Liver (tissue), 9 donors: ENCODE measurements around the gene CHSY1. TPM values are rescaled to one million over a fixed set of nuclear protein-coding genes. Genes with fewer than 3 reads are reported as not detected.

ENCODE experiments used
- DNase-seq: peaks from one replicate; pipeline ENCODE4 v3.0.0-alpha.2; 2017; ENCODE audit warnings: low spot score
- H3K27ac ChIP-seq, 2 donors: one replicate each; pipeline ENCODE4 v1.7.0; 2013; ENCODE audit warnings: inconsistent platforms in 2 of 2, low read length in 2 of 2, control low read depth in 1 of 2, low read depth in 1 of 2, mild to moderate bottlenecking in 1 of 2
- H3K27me3 ChIP-seq, 4 donors: one replicate each; pipeline versions ENCODE4 v1.6.1 to v1.7.0; 2013; ENCODE audit warnings: low read length in 3 of 4, inconsistent platforms in 1 of 4, mild to moderate bottlenecking in 1 of 4, moderate library complexity in 1 of 4; ENCODE audit not compliant: control insufficient read depth in 4 of 4, insufficient read depth in 4 of 4
- H3K36me3 ChIP-seq, 4 donors: one replicate each; pipeline versions ENCODE4 v1.6.1 to v1.7.0; 2013; ENCODE audit warnings: low read length in 3 of 4, mild to moderate bottlenecking in 3 of 4, low read depth in 1 of 4, moderate library complexity in 1 of 4; ENCODE audit not compliant: control insufficient read depth in 4 of 4, insufficient read depth in 3 of 4
- H3K4me1 ChIP-seq, 4 donors: one replicate each; pipeline versions ENCODE4 v1.6.1 to v1.7.0; 2013; ENCODE audit warnings: low read length in 3 of 4, mild to moderate bottlenecking in 3 of 4, moderate library complexity in 1 of 4; ENCODE audit not compliant: control insufficient read depth in 4 of 4, insufficient read depth in 4 of 4
- H3K4me3 ChIP-seq, 3 donors: one replicate each; pipeline versions ENCODE4 v1.6.1 to v1.7.0; 2013; ENCODE audit warnings: low read length in 3 of 3, control low read depth in 1 of 3, low read depth in 1 of 3, mild to moderate bottlenecking in 1 of 3
- H3K9ac ChIP-seq, 2 donors: one replicate each; pipeline ENCODE4 v1.7.0; 2013; ENCODE audit warnings: low read length in 2 of 2, mild to moderate bottlenecking in 2 of 2, moderate library complexity in 2 of 2, control low read depth in 1 of 2, low read depth in 1 of 2
- H3K9me3 ChIP-seq, 4 donors: one replicate each; pipeline versions ENCODE4 v1.6.1 to v1.7.0; 2013; ENCODE audit warnings: low read length in 3 of 4; ENCODE audit not compliant: control insufficient read depth in 4 of 4
- ATF3 ChIP-seq: IDR thresholded peaks from 2 replicates; pipeline ENCODE4 v1.6.1; 2016; ENCODE audit warnings: antibody characterized with exemption
- CTCF ChIP-seq: fragments of 150-350 bp; IDR thresholded peaks from 2 replicates; pipeline ENCODE4 v1.5.1; 2017; ENCODE audit warnings: improper control_type of control experiment, low read depth, low read length; ENCODE audit not compliant: missing input control
- EGR1 ChIP-seq, 2 donors: IDR thresholded peaks; 2 replicates each; pipeline ENCODE4 v1.6.1; 2016 to 2018; ENCODE audit warnings: antibody characterized with exemption in 2 of 2, low read depth in 2 of 2
- FOXA1 ChIP-seq: IDR thresholded peaks from 2 replicates; pipeline ENCODE4 v1.6.1; 2016; ENCODE audit warnings: antibody characterized with exemption
- FOXA2 ChIP-seq: IDR thresholded peaks from 2 replicates; pipeline ENCODE4 v1.6.1; 2016; ENCODE audit warnings: antibody characterized with exemption
- GABPA ChIP-seq, 2 donors: IDR thresholded peaks in 1 of 2; conservative IDR thresholded peaks in 1 of 2; 2 replicates each; pipeline ENCODE4 v1.6.1; 2016; ENCODE audit warnings: antibody characterized with exemption in 2 of 2, mild to moderate bottlenecking in 1 of 2, moderate library complexity in 1 of 2
- HNF4A ChIP-seq, 2 donors: conservative IDR thresholded peaks; 2 replicates each; pipeline ENCODE4 v1.6.1; 2016; ENCODE audit warnings: antibody characterized with exemption in 2 of 2, mild to moderate bottlenecking in 2 of 2
- JUND ChIP-seq, 2 donors: IDR thresholded peaks; 2 replicates each; pipeline ENCODE4 v1.6.1; 2016; ENCODE audit warnings: antibody characterized with exemption in 2 of 2
- MAX ChIP-seq: IDR thresholded peaks from 2 replicates; pipeline ENCODE4 v1.6.1; 2016; ENCODE audit warnings: antibody characterized with exemption
- RAD21 ChIP-seq, 2 donors: IDR thresholded peaks; 2 replicates each; pipeline ENCODE4 v1.6.1; 2016; ENCODE audit warnings: antibody characterized with exemption in 2 of 2, mild to moderate bottlenecking in 2 of 2
- REST ChIP-seq: IDR thresholded peaks from 2 replicates; pipeline ENCODE4 v1.6.1; 2016; ENCODE audit warnings: antibody characterized with exemption, mild to moderate bottlenecking
- RXRA ChIP-seq, 2 donors: IDR thresholded peaks; 2 replicates each; pipeline ENCODE4 v1.6.1; 2017 to 2018; ENCODE audit warnings: antibody characterized with exemption in 2 of 2, mild to moderate bottlenecking in 1 of 2
- SP1 ChIP-seq: IDR thresholded peaks from 2 replicates; pipeline ENCODE4 v1.6.1; 2018; ENCODE audit warnings: antibody characterized with exemption, mild to moderate bottlenecking
- TAF1 ChIP-seq: conservative IDR thresholded peaks from 2 replicates; pipeline ENCODE4 v1.6.1; 2016; ENCODE audit warnings: antibody characterized with exemption, mild to moderate bottlenecking
- YY1 ChIP-seq: IDR thresholded peaks from 2 replicates; pipeline ENCODE4 v1.6.1; 2016; ENCODE audit warnings: antibody characterized with exemption, mild to moderate bottlenecking
- ZBTB33 ChIP-seq: IDR thresholded peaks from 2 replicates; pipeline ENCODE4 v1.6.1; 2016; ENCODE audit warnings: antibody characterized with exemption
- WGBS: extraction: QIAGEN DNeasy Blood & Tissue Kit; methylation state at CpG from one replicate; pipeline ENCODE4 v1.1.7; 2013; 5-methylcytosine and 5-hydroxymethylcytosine counted together
- polyA plus RNA-seq, 2 donors: library from polyadenylated mRNA; stranded (reverse) in 1 of 2; unstranded in 1 of 2; fragments of 200-250 nt in 1 of 2; fragments of >200 nt in 1 of 2; fragmentation: Nextera tagmentation in 1 of 2; extraction: Ambion mirVana in 1 of 2; gene quantifications; one replicate each; pipeline versions ENCODE4 v1.2.1 to v1.2.3, GENCODE V29; 2013 to 2015
- total RNA-seq, 2 donors: library from RNA; depleted of rRNA; stranded (reverse); fragments of >200 nt; gene quantifications; one replicate each; pipeline ENCODE4 v1.2.3, GENCODE V29; 2014
- donor health status: healthy.
- donor health status: healthy.
- donor health status: healthy.
- donor health status: healthy.
- donor health status: healthy.

The CHSY1 gene
- total and polyA plus RNA-seq, 4 donors = 1.4 to 12.3 (median 6.6) TPM

GRCh38 chr15:101272584-101272983 is 20.7 kb upstream of the CHSY1 start:
- Histone ChIP-seq H3K4me3 (no peak overlapping the region), H3K9ac (no peak overlapping the region), H3K36me3 (peaks cover 18 to 54% (median 51%) of the 10 kb centered on the region in 4 donors), H3K4me1 (peaks cover 0 to 11% (median under 1%) of the 10 kb centered on the region in 4 donors), H3K27ac (no peak overlapping the region), H3K27me3 (no peaks in the 10 kb centered on the region), H3K9me3 (no peaks in the 10 kb centered on the region)
- WGBS = 92% methylated on average over 9 of the region's 9 CpGs
- TF ChIP-seq SP1 (no peak), ZBTB33 (no peak), GABPA (IDR thresholded peaks at IDR 0.05 in 1 of 2, conservative IDR thresholded peaks at IDR 0.05 in 1 of 2) (no peak), RAD21 (IDR thresholded peaks at IDR 0.05) (no peak), HNF4A (conservative IDR thresholded peaks at IDR 0.05) (no peak), FOXA2 (no peak), MAX (no peak), FOXA1 (no peak), RXRA (IDR thresholded peaks at IDR 0.05) (no peak), TAF1 (no peak), YY1 (no peak), EGR1 (IDR thresholded peaks at IDR 0.05; ENCODE audit: low read depth in 2 of 2) (no peak), REST (no peak), CTCF (no peak), JUND (IDR thresholded peaks at IDR 0.05) (no peak), ATF3 (no peak)
- DNase-seq = no peak
